Kidney tubule cell (primary cell): ENCODE measurements around the gene OGDHL.
A peak's percentile ranks its signal among the peaks of the same experiment; 100 is the strongest.

Experiments
- DNase-seq: peaks from one replicate; pipeline ENCODE4 v3.0.0-alpha.2; 2018; ENCODE audit warnings: low spot score

The OGDHL gene

GRCh38 chr10:49756031-49756430 lies 6.1 kb downstream of the OGDHL start:
- DNase-seq, result no peak

GRCh38 chr10:49754951-49755350 lies 7.2 kb downstream of the OGDHL start:
- peak; percentile 73 for DNase-seq

- DNase-seq, result no peak
Measured at GRCh38 chr10:49752584-49752983, 9.5 kb downstream of the OGDHL start.

- no peak for DNase-seq
Measured at GRCh38 chr10:49751636-49752510, 10.2 kb downstream of the OGDHL start.

- no peak for DNase-seq
Measured at GRCh38 chr10:49751216-49751615, 10.9 kb downstream of the OGDHL start.

GRCh38 chr10:49750546-49750945 lies 11.6 kb downstream of the OGDHL start:
- DNase-seq, result no peak

- DNase-seq, result no peak
Measured at GRCh38 chr10:49749556-49750491, 12.3 kb downstream of the OGDHL start.

GRCh38 chr10:49749144-49749543 lies 13.0 kb downstream of the OGDHL start:
- no peak for DNase-seq

- no peak for DNase-seq
Measured at GRCh38 chr10:49748006-49748405, 14.1 kb downstream of the OGDHL start.

GRCh38 chr10:49747303-49747646 lies 14.8 kb downstream of the OGDHL start:
- DNase-seq, result no peak

GRCh38 chr10:49746626-49747302 lies 15.4 kb downstream of the OGDHL start:
- DNase-seq, result no peak

GRCh38 chr10:49745756-49746155 lies 16.4 kb downstream of the OGDHL start:
- DNase-seq, result no peak

- no peak for DNase-seq
Measured at GRCh38 chr10:49744924-49745605, 17.1 kb downstream of the OGDHL start.

- DNase-seq, result no peak
Measured at GRCh38 chr10:49744091-49744685, 17.9 kb downstream of the OGDHL start.

- DNase-seq, result no peak
Measured at GRCh38 chr10:49743464-49744075, 18.6 kb downstream of the OGDHL start.

GRCh38 chr10:49742683-49743463 lies 19.2 kb downstream of the OGDHL start:
- DNase-seq, result no peak

- no peak for DNase-seq
Measured at GRCh38 chr10:49741108-49741995, 20.8 kb downstream of the OGDHL start.

- DNase-seq, result no peak
Measured at GRCh38 chr10:49740346-49741107, 21.6 kb downstream of the OGDHL start.
